Activated T-cell treated with anti-CD3 and anti-CD28 coated beads for 48 hours (primary cell): Measurements from ENCODE around the gene HOXA6.

ENCODE experiments used
- DNase-seq: peaks from one replicate; pipeline ENCODE4 v3.0.0-alpha.2; 2020; ENCODE audit warnings: low read depth

HOXA6 gene

GRCh38 chr7:27172823-27173510, 25.4 kb upstream of the HOXA6 start:
- DNase-seq = no peak

GRCh38 chr7:27172315-27172774, 24.8 kb upstream of the HOXA6 start:
- no peak for DNase-seq

- no peak for DNase-seq
Measured at GRCh38 chr7:27171637-27172314, 24.2 kb upstream of the HOXA6 start.

- DNase-seq = no peak
Measured at GRCh38 chr7:27171325-27171636, 23.7 kb upstream of the HOXA6 start.

GRCh38 chr7:27170426-27171324, 23.1 kb upstream of the HOXA6 start:
- no peak for DNase-seq

- DNase-seq = no peak
Measured at GRCh38 chr7:27169658-27170425, 22.3 kb upstream of the HOXA6 start.

GRCh38 chr7:27168265-27168947, 20.8 kb upstream of the HOXA6 start:
- DNase-seq = no peak

- no peak for DNase-seq
Measured at GRCh38 chr7:27167916-27168264, 20.3 kb upstream of the HOXA6 start.

- no peak for DNase-seq
Measured at GRCh38 chr7:27166531-27167505, 19.2 kb upstream of the HOXA6 start.

GRCh38 chr7:27165996-27166530, 18.5 kb upstream of the HOXA6 start:
- no peak for DNase-seq

- DNase-seq = no peak
Measured at GRCh38 chr7:27165089-27165995, 17.8 kb upstream of the HOXA6 start, which contains the start of gene HOXA9. Gene HOXA9, minus strand, starts transcription at chr7:27165537. Its CDS starts 80 bp downstream, at chr7:27165457.

GRCh38 chr7:27164367-27165088, 17.0 kb upstream of the HOXA6 start:
- DNase-seq = no peak

GRCh38 chr7:27164045-27164366, 16.4 kb upstream of the HOXA6 start:
- no peak for DNase-seq

- no peak for DNase-seq
Measured at GRCh38 chr7:27163288-27164044, 15.9 kb upstream of the HOXA6 start.

GRCh38 chr7:27162561-27163287, 15.2 kb upstream of the HOXA6 start:
- DNase-seq = no peak

- no peak for DNase-seq
Measured at GRCh38 chr7:27161721-27162560, 14.4 kb upstream of the HOXA6 start.
